ENCODE data around the gene RTF1. TPM values are rescaled to one million over a fixed set of nuclear protein-coding genes. Genes with fewer than 3 reads are reported as not detected.

RTF1 gene
- total and polyA plus RNA-seq, 2 experiments from 2014 or later = 39.7 to 89.1 TPM

- no peak for DNase-seq (ENCODE audit: low read depth in 1 of 2, low spot score in 1 of 2)
- Histone ChIP-seq H3K36me3 (no peaks in the 10 kb centered on the region), H3K27me3 (peaks cover 100% of the 10 kb centered on the region), H3K4me1 (ENCODE audit: low read depth) (peaks cover 6% of the 10 kb centered on the region), H3K27ac (no peak overlapping the region), H3K9me3 (ENCODE audit: low read depth) (no peaks in the 10 kb centered on the region), H3K4me3 (no peak overlapping the region)
- TF ChIP-seq, protein P1, sequence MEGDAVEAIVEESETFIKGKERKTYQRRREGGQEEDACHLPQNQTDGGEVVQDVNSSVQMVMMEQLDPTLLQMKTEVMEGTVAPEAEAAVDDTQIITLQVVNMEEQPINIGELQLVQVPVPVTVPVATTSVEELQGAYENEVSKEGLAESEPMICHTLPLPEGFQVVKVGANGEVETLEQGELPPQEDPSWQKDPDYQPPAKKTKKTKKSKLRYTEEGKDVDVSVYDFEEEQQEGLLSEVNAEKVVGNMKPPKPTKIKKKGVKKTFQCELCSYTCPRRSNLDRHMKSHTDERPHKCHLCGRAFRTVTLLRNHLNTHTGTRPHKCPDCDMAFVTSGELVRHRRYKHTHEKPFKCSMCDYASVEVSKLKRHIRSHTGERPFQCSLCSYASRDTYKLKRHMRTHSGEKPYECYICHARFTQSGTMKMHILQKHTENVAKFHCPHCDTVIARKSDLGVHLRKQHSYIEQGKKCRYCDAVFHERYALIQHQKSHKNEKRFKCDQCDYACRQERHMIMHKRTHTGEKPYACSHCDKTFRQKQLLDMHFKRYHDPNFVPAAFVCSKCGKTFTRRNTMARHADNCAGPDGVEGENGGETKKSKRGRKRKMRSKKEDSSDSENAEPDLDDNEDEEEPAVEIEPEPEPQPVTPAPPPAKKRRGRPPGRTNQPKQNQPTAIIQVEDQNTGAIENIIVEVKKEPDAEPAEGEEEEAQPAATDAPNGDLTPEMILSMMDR (IDR thresholded peaks at IDR 0.05; ENCODE audit: low read depth, low read length) = no peak
These were observed 90.0 kb downstream of the RTF1 start for GRCh38 chr15:41506796-41507341.

DNA sequence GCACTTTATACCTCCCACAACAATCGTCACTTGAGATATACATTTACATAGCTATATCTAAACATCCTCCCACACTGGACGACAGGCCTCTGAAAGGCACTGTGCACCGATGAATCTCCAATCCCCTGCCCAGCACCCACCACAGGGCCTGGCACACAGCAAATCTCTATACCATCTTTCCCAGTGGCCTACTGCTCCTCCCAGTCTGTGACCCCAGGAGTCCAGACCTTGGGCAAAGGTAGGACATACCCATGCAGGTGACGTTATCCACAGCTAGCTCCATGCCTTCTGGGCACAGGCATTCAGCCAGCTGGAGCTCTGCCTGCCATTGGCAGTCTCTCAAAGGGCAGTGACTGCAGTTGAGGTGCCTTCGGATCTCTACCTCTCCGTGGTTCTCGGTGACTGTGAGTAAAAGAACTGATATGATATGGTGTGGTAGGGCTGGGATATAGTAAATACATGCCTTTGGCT lies 91.0 kb downstream of the RTF1 start:
- Histone ChIP-seq H3K27me3 (peaks cover 100% of the 10 kb centered on the region), H3K4me3 (no peak overlapping the region), H3K4me1 (ENCODE audit: low read depth) (peaks cover 6% of the 10 kb centered on the region), H3K36me3 (no peaks in the 10 kb centered on the region), H3K27ac (no peak overlapping the region), H3K9me3 (ENCODE audit: low read depth) (no peaks in the 10 kb centered on the region)
- DNase-seq (ENCODE audit: low read depth in 1 of 2, low spot score in 1 of 2) = no peak
- TF ChIP-seq, protein P1 (IDR thresholded peaks at IDR 0.05; ENCODE audit: low read depth, low read length) = no peak

DNA sequence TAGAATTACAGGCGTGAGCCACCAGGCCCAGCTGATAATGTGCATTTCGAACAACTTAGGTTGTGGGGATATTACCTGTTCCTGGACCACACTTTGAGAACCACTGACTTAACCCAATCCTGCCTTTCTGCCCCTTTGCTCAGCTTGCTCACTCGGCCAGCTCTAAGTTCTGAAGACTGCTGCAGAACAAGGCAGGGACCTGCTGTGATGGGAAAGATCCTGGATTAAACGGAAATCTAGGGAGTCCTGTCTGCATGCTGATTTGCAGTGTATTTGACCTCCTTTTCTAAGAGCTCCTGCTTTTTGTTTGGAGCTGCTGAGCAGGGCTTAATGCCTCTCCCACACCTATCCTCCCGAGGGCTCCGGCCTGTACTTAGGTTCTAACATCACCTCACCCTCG lies 93.8 kb downstream of the RTF1 start:
- Histone ChIP-seq H3K36me3 (no peaks in the 10 kb centered on the region), H3K4me1 (ENCODE audit: low read depth) (peaks cover 6% of the 10 kb centered on the region), H3K9me3 (ENCODE audit: low read depth) (no peaks in the 10 kb centered on the region), H3K27me3 (peaks cover 81% of the 10 kb centered on the region), H3K4me3 (no peak overlapping the region), H3K27ac (no peak overlapping the region)
- TF ChIP-seq, protein P1 (IDR thresholded peaks at IDR 0.05; ENCODE audit: low read depth, low read length) = no peak
- DNase-seq (ENCODE audit: low read depth in 1 of 2, low spot score in 1 of 2) = no peak

DNA sequence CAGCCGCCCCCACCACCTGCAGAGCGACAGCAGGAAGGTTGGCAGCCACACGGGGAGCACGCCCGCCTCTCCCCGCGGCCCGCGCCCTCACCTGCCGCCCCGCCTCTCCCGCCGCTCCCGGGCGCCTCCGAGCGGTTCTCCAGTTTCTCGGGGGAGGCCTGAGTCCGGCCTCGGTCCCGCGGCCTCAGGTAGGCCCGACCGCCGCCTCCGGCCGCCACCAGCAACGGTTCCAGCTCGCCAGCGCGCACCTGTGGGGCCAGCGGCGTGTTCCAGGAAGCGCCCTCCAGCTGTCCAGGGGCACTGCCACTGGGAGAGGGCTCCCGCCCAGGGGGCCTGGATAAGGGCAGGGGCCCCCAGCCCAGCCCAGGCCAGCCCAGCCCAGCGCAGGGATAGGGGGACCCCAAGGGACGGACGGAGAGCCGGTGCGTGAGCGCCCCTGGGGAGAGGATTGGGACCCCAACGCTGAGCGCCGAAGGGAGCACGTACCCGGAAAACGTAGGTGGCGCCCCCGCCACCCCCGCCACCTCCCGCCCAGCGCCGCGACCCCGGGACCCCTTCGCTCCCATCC lies 94.5 kb downstream of the RTF1 start:
- TF ChIP-seq, protein P1 (IDR thresholded peaks at IDR 0.05; ENCODE audit: low read depth, low read length) = no peak
- Histone ChIP-seq H3K9me3 (ENCODE audit: low read depth) (no peaks in the 10 kb centered on the region), H3K4me3 (peak overlapping the region; percentile 15), H3K4me1 (ENCODE audit: low read depth) (peaks cover 6% of the 10 kb centered on the region), H3K27me3 (peaks cover 74% of the 10 kb centered on the region), H3K27ac (no peak overlapping the region), H3K36me3 (no peaks in the 10 kb centered on the region)
- DNase-seq (ENCODE audit: low read depth in 1 of 2, low spot score in 1 of 2) = no peak

DNA sequence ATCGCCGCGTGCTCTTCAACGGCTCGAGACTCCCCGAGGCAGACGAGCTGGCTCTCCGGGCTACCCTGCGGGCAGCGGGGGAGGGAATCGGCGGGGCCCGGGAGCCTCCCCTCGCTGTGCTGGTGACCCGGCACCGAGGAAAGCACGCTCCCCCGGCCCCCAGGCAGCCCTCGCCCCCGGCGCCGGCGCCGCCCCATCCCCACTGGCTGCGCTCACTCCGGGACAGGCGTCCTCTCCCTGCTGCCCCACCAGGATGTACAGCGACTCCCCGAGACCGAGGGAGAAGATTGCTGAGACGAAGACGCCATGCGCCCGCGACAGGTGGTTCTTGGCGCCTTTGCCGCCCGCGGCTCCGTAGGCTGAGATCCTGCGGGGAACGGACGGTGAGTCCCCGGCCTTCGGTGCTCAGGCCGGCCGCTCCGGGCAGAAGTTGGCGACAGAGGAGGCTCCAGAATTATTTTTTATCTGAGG lies 95.0 kb downstream of the RTF1 start:
- H3K4me3 ChIP-seq = peak overlapping the region; percentile 15
- H3K27me3 ChIP-seq = peaks cover 69% of the 10 kb centered on the region
- no peaks in the 10 kb centered on the region for H3K9me3 ChIP-seq (ENCODE audit: low read depth)
- H3K36me3 ChIP-seq = no peaks in the 10 kb centered on the region
- no peak overlapping the region for H3K27ac ChIP-seq
- TF ChIP-seq, protein P1 (IDR thresholded peaks at IDR 0.05; ENCODE audit: low read depth, low read length) = no peak
- no peak for DNase-seq (ENCODE audit: low read depth in 1 of 2, low spot score in 1 of 2)
- peaks cover 6% of the 10 kb centered on the region for H3K4me1 ChIP-seq (ENCODE audit: low read depth)
